GM23338 (cell line): Measurements from ENCODE around the gene UCMA. TPM values are rescaled to one million over a fixed set of nuclear protein-coding genes. Genes with fewer than 3 reads are reported as not detected.

Experiments
- ATAC-seq: fragments of 200-7000 bp; cut with Tn5 transposase; 3 replicates; pipeline ENCODE4 v1.9.1; 2020
- DNase-seq: peaks from one replicate; pipeline ENCODE4 v3.0.0-alpha.2; 2015; ENCODE audit warnings: low spot score
- H2AFZ ChIP-seq: fragments of 200-600 bp; sonication (generic); 2 replicates; pipeline ENCODE4 v1.8.0; 2016; ENCODE audit warnings: antibody characterized with exemption, mild to moderate bottlenecking, moderate library complexity
- H3F3A ChIP-seq: fragments of 200-600 bp; sonication (generic); replicated peaks from 2 replicates; pipeline ENCODE4 v1.8.0; 2017; ENCODE audit warnings: antibody characterized with exemption, mixed run types, low read depth
- H3K27ac ChIP-seq: fragments of 200-600 bp; sonication (generic); 2 replicates; pipeline ENCODE4 v1.6.1; 2016; ENCODE audit warnings: low read depth
- H3K27me3 ChIP-seq: fragments of 200-600 bp; sonication (generic); 2 replicates; pipeline ENCODE4 v1.8.0; 2016; ENCODE audit warnings: mild to moderate bottlenecking, mixed run types, moderate library complexity; ENCODE audit not compliant: insufficient read depth
- H3K36me3 ChIP-seq: fragments of 200-600 bp; sonication (generic); 2 replicates; pipeline ENCODE4 v1.8.0; 2016; ENCODE audit warnings: mild to moderate bottlenecking; ENCODE audit not compliant: insufficient read depth
- H3K4me1 ChIP-seq: fragments of 200-600 bp; sonication (generic); 2 replicates; pipeline ENCODE4 v1.8.0; 2016; ENCODE audit warnings: mild to moderate bottlenecking, moderate library complexity; ENCODE audit not compliant: insufficient read depth
- H3K4me2 ChIP-seq: fragments of 200-600 bp; sonication (generic); 2 replicates; pipeline ENCODE4 v1.7.1; 2017; ENCODE audit warnings: mixed run types
- H3K4me3 ChIP-seq: fragments of 200-600 bp; sonication (generic); 2 replicates; pipeline ENCODE4 v1.6.1; 2016; ENCODE audit warnings: mixed run types
- H3K79me2 ChIP-seq: fragments of 200-600 bp; sonication (generic); replicated peaks from 2 replicates; pipeline ENCODE4 v1.8.0; 2017; ENCODE audit warnings: mild to moderate bottlenecking; ENCODE audit not compliant: insufficient read depth
- H3K9me2 ChIP-seq: fragments of 200-600 bp; sonication (generic); 2 replicates; pipeline ENCODE4 v1.8.0; 2017; ENCODE audit not compliant: insufficient read depth
- H4K20me1 ChIP-seq: fragments of 200-600 bp; sonication (generic); replicated peaks from 2 replicates; pipeline ENCODE4 v1.8.0; 2017; ENCODE audit warnings: mild to moderate bottlenecking; ENCODE audit not compliant: insufficient read depth
- H3K27ac Mint-ChIP-seq: 2 replicates; pipeline ENCODE4 v1.8.0; 2020; ENCODE audit warnings: inconsistent platforms, mild to moderate bottlenecking, moderate library complexity, mixed read lengths
- H3K27me3 Mint-ChIP-seq: 3 replicates; pipeline ENCODE4 v1.8.0; 2022; ENCODE audit warnings: low read depth, mild to moderate bottlenecking, moderate library complexity, mixed read lengths, inconsistent platforms; ENCODE audit not compliant: insufficient read depth, poor library complexity
- H3K36me3 Mint-ChIP-seq: 3 replicates; pipeline ENCODE4 v1.8.0; 2021; ENCODE audit warnings: low read depth, mild to moderate bottlenecking, inconsistent platforms, moderate library complexity, mixed read lengths
- H3K4me1 Mint-ChIP-seq: 3 replicates; pipeline ENCODE4 v1.8.0; 2020; ENCODE audit warnings: mild to moderate bottlenecking, inconsistent platforms, mixed read lengths
- H3K4me3 Mint-ChIP-seq: 3 replicates; pipeline ENCODE4 v1.8.0; 2021; ENCODE audit warnings: moderate library complexity, mild to moderate bottlenecking, inconsistent platforms, mixed read lengths
- H3K9me3 Mint-ChIP-seq: 3 replicates; pipeline ENCODE4 v1.8.0; 2020; ENCODE audit warnings: moderate library complexity, mild to moderate bottlenecking, inconsistent platforms, mixed read lengths
- CREB1 ChIP-seq: fragments of 250-450 bp; sonication (Bioruptor Pico); IDR thresholded peaks from 2 replicates; pipeline ENCODE4 v1.5.0; 2020; ENCODE audit warnings: low read depth, mild to moderate bottlenecking, moderate library complexity
- CTCF ChIP-seq, 2 experiments: fragments of 200-600 bp in 1 of 2; sonication (generic) in 1 of 2; conservative IDR thresholded peaks; 2 replicates each; pipeline versions ENCODE4 v1.5.1 to v1.6.1; 2016 to 2017; ENCODE audit warnings: antibody characterized with exemption in 2 of 2, low read depth in 2 of 2, mild to moderate bottlenecking in 2 of 2, moderate library complexity in 1 of 2
- ETS1 ChIP-seq: IDR thresholded peaks from 2 replicates; pipeline ENCODE4 v1.6.1; 2016; ENCODE audit warnings: antibody characterized with exemption
- EZH2 ChIP-seq: fragments of 200-600 bp; sonication (generic); IDR thresholded peaks from one replicate; pipeline ENCODE4 v1.8.0; 2017; ENCODE audit warnings: antibody characterized with exemption, mild to moderate bottlenecking, low read depth; ENCODE audit not compliant: unreplicated experiment
- JUNB ChIP-seq: IDR thresholded peaks from one replicate; pipeline ENCODE4 v1.6.1; 2016; ENCODE audit warnings: antibody characterized with exemption; ENCODE audit not compliant: unreplicated experiment
- NANOG ChIP-seq: IDR thresholded peaks from 2 replicates; pipeline ENCODE4 v1.6.1; 2016; ENCODE audit warnings: antibody characterized with exemption, borderline replicate concordance
- POLR2AphosphoS5 ChIP-seq: IDR thresholded peaks from 2 replicates; pipeline ENCODE4 v1.6.1; 2016; ENCODE audit warnings: antibody characterized with exemption, low read depth
- REST ChIP-seq: IDR thresholded peaks from one replicate; pipeline ENCODE4 v1.6.1; 2018; ENCODE audit warnings: antibody characterized with exemption; ENCODE audit not compliant: unreplicated experiment
- STAT1 ChIP-seq: IDR thresholded peaks from one replicate; pipeline ENCODE4 v1.6.1; 2016; ENCODE audit warnings: antibody characterized with exemption; ENCODE audit not compliant: unreplicated experiment
- ZNF114 ChIP-seq: fragments of 250-450 bp; sonication (Bioruptor Pico); IDR thresholded peaks from 2 replicates; pipeline ENCODE4 v1.5.0; 2020; ENCODE audit warnings: mild to moderate bottlenecking, moderate library complexity
- ZNF331 ChIP-seq: fragments of 250-450 bp; sonication (Bioruptor Pico); IDR thresholded peaks from 2 replicates; pipeline ENCODE4 v1.5.0; 2020; ENCODE audit warnings: low read depth, mild to moderate bottlenecking, moderate library complexity
- polyA plus RNA-seq: library from polyadenylated mRNA; unstranded; fragments of >200 nt; fragmentation: Nextera tagmentation; extraction: Ambion mirVana; gene quantifications from 2 replicates; pipeline ENCODE4 v1.2.1, GENCODE V29; 2016
- total RNA-seq: library from RNA; depleted of rRNA; stranded (reverse); fragments of >200 nt; shearing (Covaris generic); gene quantifications from 2 replicates; pipeline ENCODE4 v1.2.3, GENCODE V29; 2014

Gene UCMA
- total and polyA plus RNA-seq, 2 experiments from 2014 or later = 12.7 to 16.7 TPM

GRCh38 chr10:13218878-13219277 is 15.3 kb downstream of the UCMA start (continued):
- no peak for TF ChIP-seq REST
- no peak for TF ChIP-seq ZNF114 (CRISPR knock-in tag)
- TF ChIP-seq STAT1 = no peak
- no peak for TF ChIP-seq CREB1 (CRISPR knock-in tag)
- TF ChIP-seq ZNF331 = no peak
- TF ChIP-seq JUNB = no peak
- no peak for TF ChIP-seq POLR2AphosphoS5
- TF ChIP-seq NANOG = no peak

- H3K79me2 ChIP-seq = no peaks in the 10 kb centered on the region
- no peak overlapping the region for H3K4me3 ChIP-seq
- TF ChIP-seq NANOG (no peak), REST (no peak), CTCF (conservative IDR thresholded peaks at IDR 0.05; ENCODE audit: low read depth in 2 of 2) (no peak), POLR2AphosphoS5 (no peak), ETS1 (no peak), EZH2 (no peak)
- peaks cover 11% of the 10 kb centered on the region; the same call in 1 of the 2 replicates for H3F3A ChIP-seq
- H3K27me3 ChIP-seq = no peaks in the 10 kb centered on the region
- no peak overlapping the region for H3K4me2 ChIP-seq
- H3K36me3 ChIP-seq = peaks cover 30% of the 10 kb centered on the region
- Mint-ChIP-seq H3K4me3 (no peak overlapping the region), H3K9me3 (peaks cover 36% of the 10 kb centered on the region), H3K4me1 (peaks cover 6% of the 10 kb centered on the region), H3K27me3 (peaks cover 1% of the 10 kb centered on the region), H3K27ac (no peak overlapping the region), H3K36me3 (peaks cover 85% of the 10 kb centered on the region)
- H3K27ac ChIP-seq = no peak overlapping the region
- DNase-seq (peak; percentile 31), ATAC-seq (peak; percentile 51)
- no peak overlapping the region for H2AFZ ChIP-seq
- no peaks in the 10 kb centered on the region for H3K9me2 ChIP-seq
- no peaks in the 10 kb centered on the region; the same call in 1 of the 2 replicates for H4K20me1 ChIP-seq
- no peaks in the 10 kb centered on the region; the same call in 1 of the 2 replicates for H3K4me1 ChIP-seq
Measured at GRCh38 chr10:13213163-13213562, 21.0 kb downstream of the UCMA start.
